Inflammatory macrophage treated with lipopolysaccharide for 4 hours (primary cell): ENCODE measurements around the gene GREM2.

Experiments
- DNase-seq: peaks from one replicate; pipeline ENCODE4 v3.0.0-alpha.2; 2020

The GREM2 gene

GRCh38 chr1:240611619-240612480 is at the start of gene GREM2:
Gene GREM2 (minus strand): TSS chr1:240612155. CDS start chr1:240493475, 118,680 bp downstream.
- no peak for DNase-seq

GRCh38 chr1:240658312-240658960 is 46.5 kb upstream of the GREM2 start:
- no peak for DNase-seq

- no peak for DNase-seq
Observed at GRCh38 chr1:240656531-240656930, 44.6 kb upstream of the GREM2 start.

GRCh38 chr1:240652961-240653409 is 41.0 kb upstream of the GREM2 start:
- DNase-seq = no peak

- no peak for DNase-seq
Observed at GRCh38 chr1:240652549-240652948, 40.6 kb upstream of the GREM2 start.

GRCh38 chr1:240650877-240651276 is 38.9 kb upstream of the GREM2 start:
- DNase-seq = no peak

GRCh38 chr1:240649733-240650721 is 38.1 kb upstream of the GREM2 start:
- no peak for DNase-seq

GRCh38 chr1:240646571-240647240 is 34.8 kb upstream of the GREM2 start:
- no peak for DNase-seq

GRCh38 chr1:240644732-240645131 is 32.8 kb upstream of the GREM2 start:
- no peak for DNase-seq

- DNase-seq = no peak
Observed at GRCh38 chr1:240635466-240636256, 23.7 kb upstream of the GREM2 start.

GRCh38 chr1:240630409-240630808 is 18.5 kb upstream of the GREM2 start:
- DNase-seq = no peak

- DNase-seq = no peak
Observed at GRCh38 chr1:240621249-240621648, 9.3 kb upstream of the GREM2 start.

GRCh38 chr1:240619906-240620621 is 8.1 kb upstream of the GREM2 start:
- DNase-seq = no peak

GRCh38 chr1:240619357-240619756 is 7.4 kb upstream of the GREM2 start:
- no peak for DNase-seq

- no peak for DNase-seq
Observed at GRCh38 chr1:240618946-240619345, 7.0 kb upstream of the GREM2 start.

- DNase-seq = no peak
Observed at GRCh38 chr1:240616018-240616417, 4.1 kb upstream of the GREM2 start.

- DNase-seq = no peak
Observed at GRCh38 chr1:240613356-240614142, 1.6 kb upstream of the GREM2 start.

GRCh38 chr1:240612811-240613210 is 856 bp upstream of the GREM2 start:
- no peak for DNase-seq

GRCh38 chr1:240611228-240611618 is 732 bp downstream of the GREM2 start:
- no peak for DNase-seq

- no peak for DNase-seq
Observed at GRCh38 chr1:240610636-240611035, 1.3 kb downstream of the GREM2 start.
